Esophagus muscularis mucosa (tissue), 4 donors: Measurements from ENCODE around the gene NECTIN1.

Source experiments
- CTCF ChIP-seq, 3 experiments: fragments of 200-600 bp in 2 of 3; fragments of 450-650 bp in 1 of 3; sonication (generic) in 2 of 3; IDR thresholded peaks; one replicate each; pipeline ENCODE4 v1.5.1; 2017 to 2019; ENCODE audit warnings: antibody characterized with exemption in 3 of 3, mild to moderate bottlenecking in 2 of 3, moderate library complexity in 1 of 3
- EP300 ChIP-seq: sonication (generic); formaldehyde crosslinking; IDR thresholded peaks from one replicate; pipeline ENCODE4 v1.6.1; 2017; ENCODE audit warnings: antibody characterized with exemption
- POLR2A ChIP-seq: fragments of 450-650 bp; IDR thresholded peaks from one replicate; pipeline ENCODE4 v1.6.1; 2017; ENCODE audit warnings: antibody characterized with exemption, moderate library complexity, mild to moderate bottlenecking, low read depth

GRCh38 chr11:119757378-119757777 is 28.4 kb upstream of the NECTIN1 start:
- TF ChIP-seq CTCF (IDR thresholded peaks at IDR 0.05) = no peak
- no peak for TF ChIP-seq POLR2A
- no peak for TF ChIP-seq EP300
